NCI-H2196 (cell line): ENCODE data around the gene OBSCN.

Experiments
- DNase-seq: peaks from one replicate; lab custom pipeline; 2025; ENCODE audit not compliant: unreplicated experiment; lab: John Stamatoyannopoulos, UW

Gene OBSCN

DNA sequence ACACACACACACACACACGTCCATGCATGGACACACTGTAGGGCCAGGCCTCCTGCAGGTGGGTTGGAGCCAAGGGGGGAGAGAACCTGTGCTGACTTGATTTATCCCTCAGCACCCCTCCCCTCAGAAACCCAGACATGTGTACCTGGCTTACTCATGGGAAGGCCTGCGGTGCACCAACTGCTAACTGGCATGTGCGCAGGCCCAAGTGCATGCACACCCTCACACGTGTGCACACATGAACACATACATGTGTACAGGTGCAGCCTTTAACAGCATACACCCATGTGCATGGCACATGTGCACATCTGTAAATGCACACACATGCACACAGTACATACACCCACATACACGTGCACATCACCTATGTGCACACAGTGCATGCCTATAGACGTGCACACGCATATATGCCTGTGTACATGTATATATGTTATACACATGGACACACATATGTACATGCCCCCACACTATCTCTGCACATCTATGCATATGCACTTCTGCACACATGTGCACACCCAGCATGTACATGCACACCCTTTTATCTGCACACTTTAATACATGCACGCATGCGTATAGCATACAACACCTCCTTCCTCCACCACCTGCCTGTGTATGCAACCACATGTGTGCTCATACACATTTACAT, 131.3 kb downstream of the OBSCN start:
- DNase-seq = no peak

DNA sequence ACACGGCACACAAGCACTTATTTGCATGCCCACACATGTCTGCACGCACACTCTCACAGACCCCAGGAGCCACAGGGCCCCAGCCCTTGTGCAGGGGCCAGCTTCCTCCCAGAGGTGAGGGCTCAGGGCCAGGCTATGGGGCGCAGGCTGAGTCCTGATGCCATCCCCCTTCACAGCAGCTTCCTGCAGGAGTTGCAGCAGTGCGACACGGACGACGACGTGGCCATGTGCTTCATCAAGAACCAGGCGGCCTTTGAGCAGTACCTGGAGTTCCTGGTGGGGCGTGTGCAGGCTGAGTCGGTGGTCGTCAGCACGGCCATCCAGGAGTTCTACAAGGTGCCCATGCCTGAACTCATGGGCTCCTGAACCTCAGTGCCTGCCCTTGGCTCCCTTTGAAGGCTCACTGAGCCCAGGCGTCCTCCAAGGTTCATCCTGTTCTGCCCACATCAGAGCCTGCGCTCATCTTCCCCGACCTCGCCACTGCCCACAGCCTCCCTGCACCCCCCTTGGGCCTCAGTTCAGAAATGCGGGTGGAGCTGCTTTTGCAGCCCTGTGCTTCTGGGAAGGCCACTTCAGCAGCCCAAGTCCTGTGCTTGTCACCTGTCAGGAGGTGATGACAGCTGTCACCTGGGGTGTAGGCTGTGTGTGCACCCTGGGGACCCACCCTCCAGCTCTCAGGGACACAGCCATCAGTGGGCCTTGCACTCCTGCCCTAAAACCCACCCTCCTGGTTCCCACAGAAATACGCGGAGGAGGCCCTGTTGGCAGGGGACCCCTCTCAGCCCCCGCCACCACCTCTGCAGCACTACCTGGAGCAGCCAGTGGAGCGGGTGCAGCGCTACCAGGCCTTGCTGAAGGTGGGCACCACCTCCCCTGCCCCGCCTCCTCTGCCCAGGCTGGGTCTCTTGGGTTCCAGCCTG, 132.2 kb downstream of the OBSCN start:
- DNase-seq = no peak

DNA sequence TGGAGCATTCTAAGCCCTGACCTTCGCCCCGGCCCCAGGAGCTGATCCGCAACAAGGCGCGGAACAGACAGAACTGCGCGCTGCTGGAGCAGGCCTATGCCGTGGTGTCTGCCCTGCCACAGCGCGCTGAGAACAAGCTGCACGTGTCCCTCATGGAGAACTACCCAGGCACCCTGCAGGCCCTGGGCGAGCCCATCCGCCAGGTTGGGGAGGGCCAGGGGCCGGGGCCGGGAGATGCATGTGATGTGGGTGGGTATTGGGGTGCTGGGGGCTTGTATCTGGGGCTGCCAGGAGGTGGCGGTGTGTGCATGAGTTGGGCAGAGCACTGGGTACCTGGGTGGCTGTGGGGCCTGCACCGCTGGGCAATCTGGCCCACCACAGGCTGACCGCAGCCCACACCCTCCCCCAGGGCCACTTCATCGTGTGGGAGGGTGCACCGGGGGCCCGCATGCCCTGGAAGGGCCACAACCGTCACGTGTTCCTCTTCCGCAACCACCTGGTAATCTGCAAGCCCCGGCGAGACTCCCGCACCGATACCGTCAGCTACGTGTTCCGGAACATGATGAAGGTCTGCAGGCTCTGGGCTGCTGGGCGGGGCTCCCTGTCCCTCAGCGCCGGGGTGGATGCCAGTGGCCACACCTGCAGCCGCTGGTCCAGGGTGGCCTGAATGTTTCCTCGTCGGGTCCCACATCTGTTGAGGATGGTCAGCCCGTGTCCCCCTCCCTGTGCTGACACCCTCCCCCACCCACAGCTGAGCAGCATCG, 133.0 kb downstream of the OBSCN start:
- DNase-seq = no peak

DNA sequence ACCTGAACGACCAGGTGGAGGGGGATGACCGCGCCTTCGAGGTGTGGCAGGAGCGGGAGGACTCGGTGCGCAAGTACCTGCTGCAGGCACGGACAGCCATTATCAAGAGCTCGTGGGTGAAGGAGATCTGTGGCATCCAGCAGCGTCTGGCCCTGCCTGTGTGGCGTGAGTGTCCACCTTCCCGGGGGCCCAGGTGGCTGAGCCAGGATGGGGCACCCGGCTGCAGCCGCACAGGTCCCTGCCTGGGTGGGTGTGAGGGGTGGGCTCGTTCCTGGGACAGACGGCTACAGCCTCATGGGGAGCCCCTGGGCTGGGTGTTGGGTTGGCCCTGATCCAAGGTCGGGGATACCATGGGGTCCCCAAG, 133.6 kb downstream of the OBSCN start:
- no peak for DNase-seq

DNA sequence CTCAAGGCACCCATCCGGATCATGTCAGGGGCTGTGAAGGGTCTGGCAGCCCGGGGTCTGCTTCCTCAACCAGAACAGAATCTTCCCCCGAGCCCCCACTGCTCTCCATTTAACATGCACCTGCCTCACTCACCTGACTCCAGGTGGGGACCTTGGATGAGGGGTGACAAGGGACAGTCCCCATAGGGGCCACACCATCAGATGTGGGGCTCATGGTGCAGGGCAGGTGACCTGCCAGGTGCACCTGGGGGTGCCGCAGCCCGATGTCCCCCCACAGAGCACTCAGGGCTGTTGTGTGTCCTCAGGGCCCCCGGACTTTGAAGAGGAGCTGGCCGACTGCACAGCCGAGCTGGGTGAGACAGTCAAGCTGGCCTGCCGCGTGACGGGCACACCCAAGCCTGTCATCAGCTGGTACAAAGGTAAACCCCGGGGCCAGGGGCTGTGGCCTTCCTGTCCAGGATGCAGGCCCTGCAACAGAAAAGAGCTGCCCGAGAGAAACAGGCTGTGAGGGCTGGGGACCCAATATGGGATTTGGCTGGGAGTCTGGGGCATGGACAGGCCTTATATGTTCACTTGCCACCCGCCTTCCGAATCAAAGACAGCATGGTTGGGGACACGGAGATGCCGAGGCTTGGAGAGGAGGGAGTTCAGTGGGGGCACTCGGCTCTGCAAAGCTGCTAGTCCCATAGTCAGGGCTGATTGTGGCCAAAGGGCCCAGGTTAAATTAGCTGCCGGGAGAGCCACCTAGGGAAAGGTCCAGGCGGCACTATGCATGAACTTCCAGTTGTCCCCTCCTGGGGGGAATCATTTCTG, 134.2 kb downstream of the OBSCN start:
- DNase-seq = no peak

DNA sequence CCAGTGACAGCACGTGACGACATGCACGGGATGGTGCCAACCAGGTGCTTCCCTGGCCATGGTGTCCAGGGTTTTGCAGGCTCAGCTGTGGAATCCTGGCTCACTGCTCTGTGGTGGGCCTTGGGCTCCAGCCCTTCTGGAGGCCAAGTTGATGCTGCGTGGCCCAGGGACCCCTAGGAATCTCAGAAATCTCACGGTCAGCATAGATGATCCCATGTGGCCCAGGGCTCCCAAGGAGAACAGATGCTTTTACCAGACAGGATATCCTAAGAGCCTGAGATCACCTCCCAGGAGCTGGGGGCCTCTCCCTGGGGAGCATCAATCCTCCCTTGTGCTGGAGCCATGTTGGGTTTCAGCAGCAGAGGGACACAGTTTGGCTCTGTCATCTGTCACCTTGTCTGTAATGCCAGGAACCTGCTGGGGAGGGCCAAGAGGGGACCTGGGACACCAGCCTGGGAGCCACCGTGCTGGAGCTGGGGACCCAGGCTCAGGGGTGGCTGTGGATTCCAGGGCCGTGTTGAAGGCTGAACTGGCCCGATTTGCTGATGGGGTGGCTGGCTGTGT, 134.9 kb downstream of the OBSCN start:
- DNase-seq = no peak

DNA sequence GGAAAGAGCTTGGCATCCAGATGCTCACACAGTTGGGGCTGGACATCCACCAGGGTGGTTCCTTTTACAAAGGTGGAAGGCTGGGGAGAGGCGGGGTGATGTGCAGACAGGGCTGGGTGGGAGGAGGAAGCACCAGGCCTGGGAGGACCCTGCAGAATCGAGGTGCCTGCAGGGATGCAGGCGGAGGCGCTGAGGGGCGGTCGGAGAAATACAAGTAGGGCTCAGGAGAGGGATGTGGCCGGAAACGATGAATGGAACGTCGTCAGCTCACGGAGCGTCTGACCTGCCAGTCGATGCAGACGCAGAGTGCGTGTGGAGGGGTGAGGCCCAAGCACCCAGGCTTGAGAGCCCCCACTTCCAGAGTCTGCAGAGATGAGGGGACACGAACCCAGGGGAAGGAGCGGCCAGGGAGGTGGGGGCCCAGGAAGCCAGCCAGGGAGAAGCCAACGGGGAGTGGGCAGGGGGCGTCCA, 135.4 kb downstream of the OBSCN start:
- DNase-seq = no peak

DNA sequence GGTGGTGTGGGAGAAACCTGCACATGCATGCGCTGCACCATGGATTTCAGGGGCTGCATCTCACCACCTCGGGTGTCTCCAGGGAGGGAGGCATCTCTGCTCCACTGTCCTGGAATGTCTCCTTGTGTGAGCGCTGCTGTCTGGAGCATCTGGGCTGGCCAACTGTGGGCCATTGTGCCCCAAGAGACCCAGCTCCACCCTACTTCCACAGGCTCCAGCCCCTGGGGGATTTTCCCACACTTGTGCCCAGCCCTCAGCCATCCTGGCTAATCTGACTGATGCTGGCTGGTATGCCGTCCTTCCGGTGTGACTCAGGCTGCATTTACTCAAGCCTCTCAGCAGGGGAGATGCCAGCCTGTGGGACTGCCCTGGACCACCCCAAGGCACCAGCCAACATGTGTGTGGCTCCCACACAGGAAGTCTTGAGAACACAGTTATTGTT, 136.8 kb downstream of the OBSCN start:
- DNase-seq = no peak

DNA sequence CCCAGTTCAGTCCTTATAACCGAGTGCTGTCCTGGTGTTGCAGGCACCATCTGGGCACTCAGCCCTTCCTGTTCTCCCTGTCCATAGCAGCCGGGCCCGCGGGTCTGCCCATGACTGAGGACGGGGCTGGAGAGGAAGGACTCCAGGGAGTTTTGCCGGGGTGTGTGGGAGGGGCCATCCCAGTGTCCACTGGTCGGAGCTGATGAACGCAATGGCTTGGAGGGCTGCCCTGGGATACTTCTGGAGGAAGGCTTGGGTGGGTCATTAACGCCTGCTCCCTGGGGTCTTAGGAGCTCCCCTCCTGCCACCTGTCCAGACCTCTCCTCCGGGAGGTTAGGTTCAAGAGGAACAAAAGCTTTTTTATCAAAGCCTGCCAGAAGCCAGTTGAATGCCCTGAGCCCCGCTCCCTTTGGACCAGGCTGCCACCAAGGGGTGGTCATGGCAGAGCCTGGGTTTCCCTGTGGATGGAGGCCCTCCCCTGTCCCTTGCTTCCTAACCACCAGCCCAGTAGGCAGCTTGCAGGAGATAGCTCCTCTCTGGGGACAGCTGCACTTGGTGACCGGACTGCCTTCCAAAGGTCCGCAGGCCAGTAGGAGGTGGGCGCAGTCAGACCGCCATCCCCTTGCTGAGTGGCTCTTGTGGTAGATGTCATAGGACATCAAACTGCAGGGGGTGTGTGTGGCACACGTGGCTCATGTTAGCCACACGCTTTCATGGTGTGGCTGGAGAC, 137.5 kb downstream of the OBSCN start:
- no peak for DNase-seq

DNA sequence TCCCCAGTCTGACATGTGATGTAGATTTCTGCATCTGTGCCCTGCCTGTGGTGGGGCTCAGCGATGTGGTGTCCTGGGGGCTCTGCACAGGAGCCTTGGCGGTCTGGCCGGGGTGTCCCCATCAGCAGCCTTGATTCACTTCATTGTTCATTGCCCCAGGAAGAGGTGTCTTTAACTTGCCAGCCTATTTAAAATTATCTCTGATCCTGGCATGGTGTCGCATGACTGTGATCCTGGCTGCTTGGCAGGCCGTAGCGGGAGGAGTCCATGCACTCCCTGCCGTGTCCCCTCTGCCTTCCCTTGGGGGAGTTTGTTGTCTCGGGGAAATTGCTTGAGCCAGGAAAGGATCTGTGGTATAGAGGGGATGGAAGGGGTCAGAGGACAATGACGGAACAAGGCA, 138.9 kb downstream of the OBSCN start:
- no peak for DNase-seq

DNA sequence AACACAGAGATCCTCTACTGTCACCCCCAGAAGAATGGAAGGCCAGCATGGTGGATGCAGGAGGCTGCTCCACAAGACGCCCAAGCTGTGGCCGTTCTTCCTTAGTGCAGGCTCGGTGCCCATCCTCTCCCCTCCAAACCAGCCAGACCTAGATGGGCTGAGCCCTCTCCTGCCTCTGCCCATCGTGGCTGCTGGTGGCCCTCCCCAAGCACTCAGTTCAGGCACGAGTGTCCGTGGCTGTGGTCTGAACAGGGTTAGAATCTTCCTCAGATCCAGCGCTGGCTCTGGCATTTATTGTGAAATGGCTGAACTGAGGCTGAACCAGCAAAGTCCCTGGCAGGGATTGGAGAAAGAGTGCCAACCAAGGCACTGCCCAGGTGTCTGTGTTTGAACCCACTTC, 139.3 kb downstream of the OBSCN start:
- no peak for DNase-seq

DNA sequence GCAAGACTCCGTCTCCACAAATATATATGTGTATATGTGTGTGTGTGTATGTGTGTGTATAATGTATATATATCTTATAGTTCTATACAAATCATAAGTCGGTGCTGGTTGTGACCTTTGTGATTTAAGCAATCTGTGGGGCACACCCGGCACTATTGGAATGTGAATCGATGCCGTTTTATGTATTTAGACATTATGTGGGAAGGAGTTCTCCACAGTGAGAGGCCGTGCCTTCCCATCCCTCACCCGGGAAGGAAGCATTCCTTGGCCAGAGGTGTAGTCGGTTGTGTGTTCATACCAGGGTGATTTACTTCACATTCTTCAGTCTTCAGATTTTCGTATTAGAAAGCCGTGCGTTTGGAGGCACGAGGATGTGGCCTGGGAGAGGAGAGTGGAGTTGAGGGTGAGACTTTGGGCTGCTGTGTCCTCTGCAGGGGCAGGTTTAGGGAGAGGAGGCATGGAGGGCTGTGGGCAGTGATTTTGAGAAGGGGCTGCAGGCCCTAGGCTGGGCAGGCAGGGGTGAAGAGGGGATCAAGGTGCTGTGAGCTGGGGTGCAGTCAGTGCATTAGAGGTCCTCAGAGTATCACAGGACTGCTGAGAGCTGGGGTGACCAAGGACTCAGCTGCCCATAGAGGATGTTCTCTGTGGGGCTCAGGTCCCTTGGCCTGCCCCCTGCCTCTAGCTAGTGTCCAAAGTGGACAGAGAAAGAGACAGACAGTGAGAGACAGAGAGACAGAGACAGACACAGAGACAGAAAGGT, 141.0 kb downstream of the OBSCN start:
- no peak for DNase-seq

DNA sequence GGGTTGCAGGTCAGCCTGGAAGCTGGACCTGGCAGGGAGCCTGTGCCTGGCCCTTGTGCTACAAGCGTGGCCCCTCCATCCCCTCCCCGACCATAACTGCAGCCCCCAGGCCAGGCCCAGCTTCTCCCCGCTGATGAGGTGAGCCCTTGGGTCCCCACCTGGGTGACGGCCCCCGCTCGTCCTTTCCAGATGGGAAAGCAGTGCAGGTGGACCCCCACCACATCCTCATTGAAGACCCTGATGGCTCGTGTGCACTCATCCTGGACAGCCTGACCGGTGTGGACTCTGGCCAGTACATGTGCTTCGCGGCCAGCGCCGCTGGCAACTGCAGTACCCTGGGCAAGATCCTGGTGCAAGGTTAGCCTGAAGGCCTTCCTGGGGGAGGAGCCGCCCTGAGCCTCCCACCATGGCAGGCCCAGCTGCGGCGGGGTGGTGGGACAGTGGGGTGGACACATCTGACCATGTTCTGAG, 141.9 kb downstream of the OBSCN start:
- no peak for DNase-seq

DNA sequence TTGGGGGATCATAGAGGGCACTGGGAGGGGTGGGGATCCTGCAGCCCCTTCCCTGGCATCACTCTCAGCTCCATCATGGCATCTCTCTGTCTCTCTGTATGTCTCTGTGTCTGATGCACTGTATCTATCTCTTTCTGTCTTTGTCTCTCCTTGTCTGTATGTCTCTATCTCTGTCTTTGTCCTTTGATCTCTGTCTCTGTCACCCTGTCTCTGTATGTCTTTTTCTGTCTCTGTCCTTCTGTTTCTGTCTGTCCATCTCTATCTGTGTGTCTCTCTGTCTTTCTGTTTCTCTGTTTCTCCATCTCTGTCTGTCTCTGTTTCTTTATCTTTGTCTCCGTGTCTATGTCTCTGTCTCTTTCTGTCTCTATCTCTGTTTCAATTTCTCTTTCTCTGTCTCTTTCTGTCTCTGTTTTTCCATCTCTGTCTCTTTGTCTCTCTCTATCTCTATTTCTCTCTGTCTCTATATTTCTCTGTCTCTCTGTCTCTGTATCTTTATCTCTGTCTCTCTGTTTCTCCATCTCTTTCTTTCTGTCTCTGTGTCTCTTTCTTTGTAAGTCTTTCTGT, 142.4 kb downstream of the OBSCN start:
- DNase-seq = no peak

DNA sequence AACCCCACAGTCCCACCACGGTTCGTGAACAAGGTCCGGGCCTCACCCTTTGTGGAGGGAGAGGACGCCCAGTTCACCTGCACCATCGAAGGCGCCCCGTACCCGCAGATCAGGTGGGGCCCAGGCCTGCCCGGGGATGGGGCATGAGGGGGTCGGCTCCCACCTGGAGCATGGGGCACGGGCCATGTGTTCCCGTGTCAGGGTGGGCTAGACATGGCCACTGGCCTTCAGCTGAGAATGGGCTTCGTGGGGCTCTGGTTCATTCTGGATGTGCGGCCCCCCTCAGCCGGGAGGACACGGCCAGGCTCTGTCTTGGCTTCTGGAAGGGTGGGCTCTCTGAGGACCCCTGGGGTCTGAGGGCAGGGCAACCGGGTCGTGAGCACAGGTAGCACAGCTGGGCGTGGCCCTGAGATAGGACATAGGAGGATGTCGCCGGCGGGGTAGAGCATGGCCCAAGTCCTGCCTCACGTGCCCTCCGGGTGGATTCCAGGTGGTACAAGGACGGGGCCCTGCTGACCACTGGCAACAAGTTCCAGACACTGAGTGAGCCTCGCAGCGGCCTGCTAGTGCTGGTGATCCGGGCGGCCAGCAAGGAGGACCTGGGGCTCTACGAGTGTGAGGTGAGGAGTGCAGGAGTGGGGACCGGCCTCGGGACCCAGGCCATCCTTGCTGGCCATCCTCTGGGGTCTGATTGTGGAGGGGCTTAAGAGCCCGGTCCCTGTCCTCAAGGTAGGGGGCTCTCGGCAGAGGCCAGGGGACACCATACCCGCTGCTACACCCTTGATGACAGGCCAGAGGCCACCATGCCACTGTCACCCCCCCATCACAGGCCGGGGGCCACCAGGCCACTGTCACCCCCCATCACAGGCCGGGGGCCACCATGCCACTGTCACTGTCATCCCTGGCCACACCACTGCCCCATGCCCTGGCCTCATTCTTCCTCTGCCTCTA, 143.3 kb downstream of the OBSCN start:
- no peak for DNase-seq

DNA sequence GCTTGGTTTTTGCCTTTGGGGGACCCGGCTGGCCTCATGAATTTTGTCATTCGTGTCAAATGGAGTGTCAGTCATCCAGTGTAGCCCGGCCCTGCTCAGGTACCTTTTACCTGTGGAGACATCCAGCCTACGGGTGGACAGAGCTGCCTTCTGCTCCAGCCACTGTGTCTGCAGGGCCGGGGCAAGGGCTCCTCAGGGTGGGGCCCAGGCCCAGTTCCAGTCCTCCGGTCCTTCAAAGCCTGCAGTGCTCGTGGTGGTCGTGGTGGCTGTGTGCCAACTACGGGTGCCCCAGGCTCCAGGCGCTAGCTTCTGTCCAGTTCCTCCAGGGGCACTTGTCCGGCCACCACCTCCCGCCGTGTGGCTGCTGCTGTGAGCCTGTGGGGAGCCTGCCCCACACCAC, 144.0 kb downstream of the OBSCN start:
- no peak for DNase-seq

DNA sequence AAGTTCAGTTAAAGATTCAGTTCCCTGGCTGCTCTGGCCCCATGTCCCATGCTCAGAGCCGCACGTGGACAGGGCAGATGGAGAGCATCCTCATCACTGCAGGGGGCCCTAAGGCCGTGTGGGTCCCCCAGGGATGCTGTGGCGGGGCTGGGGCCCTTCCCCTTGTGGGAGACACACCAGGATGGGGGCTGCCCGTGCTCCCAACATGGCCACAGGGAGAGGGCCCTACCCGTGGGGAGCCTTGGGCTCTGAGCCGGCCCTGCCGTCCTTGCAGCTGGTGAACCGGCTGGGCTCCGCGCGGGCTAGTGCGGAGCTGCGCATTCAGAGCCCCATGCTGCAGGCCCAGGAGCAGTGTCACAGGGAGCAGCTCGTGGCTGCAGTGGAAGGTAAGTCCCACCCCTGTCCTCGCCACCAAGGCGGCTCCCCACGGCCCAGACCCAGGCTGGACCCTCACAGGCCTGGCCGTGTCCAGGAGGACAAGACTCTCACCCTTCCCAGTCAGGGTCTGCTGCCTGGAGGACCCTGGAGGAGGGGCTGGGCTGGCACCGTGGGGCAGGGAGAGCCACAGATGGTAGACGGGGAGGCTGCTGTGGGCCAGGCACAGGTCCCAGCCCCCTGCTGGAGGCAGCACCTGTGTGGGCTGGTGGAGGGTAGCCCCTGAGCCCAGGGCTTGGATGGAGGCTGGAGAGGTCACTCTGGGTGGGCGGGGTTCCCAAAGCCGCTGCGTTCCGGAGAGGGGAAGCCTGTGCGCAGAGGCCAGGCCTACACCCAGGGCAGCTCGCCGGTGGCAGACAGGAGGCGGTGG, 145.0 kb downstream of the OBSCN start:
- no peak for DNase-seq
